ENCODE results near the gene COG5.

The COG5 gene

GRCh38 chr7:107353701-107354100 lies 210.0 kb downstream of the COG5 start:
- H2AFZ ChIP-seq (ENCODE audit: low read depth), result no peak overlapping the region
- no peaks in the 10 kb centered on the region for H3K4me1 ChIP-seq (ENCODE audit: low read depth, poor library complexity, severe bottlenecking)
- H3K79me2 ChIP-seq (ENCODE audit: insufficient read depth, low read depth), result no peaks in the 10 kb centered on the region
- H3K27ac ChIP-seq, result no peak overlapping the region
- H3K4me2 ChIP-seq, result no peak overlapping the region
- no peaks in the 10 kb centered on the region for H3K36me3 ChIP-seq (ENCODE audit: insufficient read depth)
- H3K9ac ChIP-seq, result no peak overlapping the region
- no peak for TF ChIP-seq CTCF (conservative IDR thresholded peaks at IDR 0.05; ENCODE audit: low read depth, low read length)
- H3K27me3 ChIP-seq (ENCODE audit: insufficient read depth, low read depth), result no peaks in the 10 kb centered on the region
- no peaks in the 10 kb centered on the region for H4K20me1 ChIP-seq (ENCODE audit: insufficient read depth)
- no peak overlapping the region for H3K4me3 ChIP-seq (IDR thresholded peaks at IDR 0.05; ENCODE audit: insufficient read depth, low read depth, low read length)

- Histone ChIP-seq H3K4me2 (no peak overlapping the region), H2AFZ (ENCODE audit: low read depth) (no peak overlapping the region), H3K27me3 (ENCODE audit: insufficient read depth, low read depth) (no peaks in the 10 kb centered on the region), H3K79me2 (ENCODE audit: insufficient read depth, low read depth) (no peaks in the 10 kb centered on the region), H3K36me3 (ENCODE audit: insufficient read depth) (no peaks in the 10 kb centered on the region), H3K4me1 (ENCODE audit: low read depth, poor library complexity, severe bottlenecking) (peaks cover 9% of the 10 kb centered on the region), H3K4me3 (IDR thresholded peaks at IDR 0.05; ENCODE audit: insufficient read depth, low read depth, low read length) (no peak overlapping the region), H4K20me1 (ENCODE audit: insufficient read depth) (no peaks in the 10 kb centered on the region), H3K9ac (no peak overlapping the region), H3K27ac (no peak overlapping the region)
- TF ChIP-seq CTCF (conservative IDR thresholded peaks at IDR 0.05; ENCODE audit: low read depth, low read length), result no peak
Measured at GRCh38 chr7:107345898-107346297, 217.8 kb downstream of the COG5 start.

GRCh38 chr7:107344799-107345198 lies 218.9 kb downstream of the COG5 start:
- no peaks in the 10 kb centered on the region for H3K79me2 ChIP-seq (ENCODE audit: insufficient read depth, low read depth)
- no peaks in the 10 kb centered on the region for H3K36me3 ChIP-seq (ENCODE audit: insufficient read depth)
- peaks cover 9% of the 10 kb centered on the region for H3K4me1 ChIP-seq (ENCODE audit: low read depth, poor library complexity, severe bottlenecking)
- H3K27ac ChIP-seq, result no peak overlapping the region
- H3K4me2 ChIP-seq, result no peak overlapping the region
- H4K20me1 ChIP-seq (ENCODE audit: insufficient read depth), result no peaks in the 10 kb centered on the region
- no peak overlapping the region for H3K9ac ChIP-seq
- no peaks in the 10 kb centered on the region for H3K27me3 ChIP-seq (ENCODE audit: insufficient read depth, low read depth)
- TF ChIP-seq CTCF (conservative IDR thresholded peaks at IDR 0.05; ENCODE audit: low read depth, low read length), result no peak
- H2AFZ ChIP-seq (ENCODE audit: low read depth), result no peak overlapping the region
- H3K4me3 ChIP-seq (IDR thresholded peaks at IDR 0.05; ENCODE audit: insufficient read depth, low read depth, low read length), result no peak overlapping the region

GRCh38 chr7:107344286-107344685 lies 219.4 kb downstream of the COG5 start:
- H3K4me1 ChIP-seq (ENCODE audit: low read depth, poor library complexity, severe bottlenecking), result peaks cover 9% of the 10 kb centered on the region
- no peak overlapping the region for H3K4me3 ChIP-seq (IDR thresholded peaks at IDR 0.05; ENCODE audit: insufficient read depth, low read depth, low read length)
- no peaks in the 10 kb centered on the region for H3K36me3 ChIP-seq (ENCODE audit: insufficient read depth)
- no peak overlapping the region for H3K27ac ChIP-seq
- no peak overlapping the region for H2AFZ ChIP-seq (ENCODE audit: low read depth)
- H3K79me2 ChIP-seq (ENCODE audit: insufficient read depth, low read depth), result no peaks in the 10 kb centered on the region
- H3K27me3 ChIP-seq (ENCODE audit: insufficient read depth, low read depth), result no peaks in the 10 kb centered on the region
- H3K9ac ChIP-seq, result no peak overlapping the region
- no peak overlapping the region for H3K4me2 ChIP-seq
- no peak for TF ChIP-seq CTCF (conservative IDR thresholded peaks at IDR 0.05; ENCODE audit: low read depth, low read length)
- H4K20me1 ChIP-seq (ENCODE audit: insufficient read depth), result no peaks in the 10 kb centered on the region

Data from KMS-11 (cell line).